Stomach smooth muscle (tissue), 2 donors: ENCODE results near the gene ZNF605.
"Not testable (repeated sequence)": the region's sequence is repeated elsewhere in the genome, so short reads cannot be mapped to it uniquely, and the experiment has no call there.

Source experiments
- H3K27ac ChIP-seq: one replicate; pipeline ENCODE4 v1.7.0; 2013; ENCODE audit warnings: mild to moderate bottlenecking, low read length, inconsistent platforms
- H3K27me3 ChIP-seq, 2 donors: one replicate each; pipeline ENCODE4 v1.7.0; 2013; ENCODE audit warnings: low read length in 2 of 2; ENCODE audit not compliant: insufficient read depth in 2 of 2, control insufficient read depth in 1 of 2
- H3K36me3 ChIP-seq, 2 donors: one replicate each; pipeline ENCODE4 v1.7.0; 2013; ENCODE audit warnings: low read length in 2 of 2; ENCODE audit not compliant: control insufficient read depth in 2 of 2, insufficient read depth in 2 of 2
- H3K4me1 ChIP-seq: one replicate; pipeline ENCODE4 v1.7.0; 2013; ENCODE audit warnings: low read length; ENCODE audit not compliant: control insufficient read depth, insufficient read depth
- H3K4me3 ChIP-seq, 2 donors: one replicate each; pipeline ENCODE4 v1.7.0; 2013; ENCODE audit warnings: low read length in 2 of 2
- H3K9ac ChIP-seq, 2 donors: one replicate each; pipeline ENCODE4 v1.7.0; 2013; ENCODE audit warnings: low read length in 2 of 2, mild to moderate bottlenecking in 1 of 2
- H3K9me3 ChIP-seq, 2 donors: one replicate each; pipeline ENCODE4 v1.7.0; 2013; ENCODE audit warnings: low read length in 2 of 2; ENCODE audit not compliant: control insufficient read depth in 2 of 2
- donor health status: healthy.
- donor health status: Pancreatic carcinoma.

The ZNF605 gene

GRCh38 chr12:132948146-132949066 lies 7.7 kb downstream of the ZNF605 start:
- Histone ChIP-seq H3K27me3 (no peaks in the 10 kb centered on the region), H3K36me3 (peaks cover 21 to 34% of the 10 kb centered on the region in 2 donors), H3K9ac (no peak overlapping the region), H3K27ac (no peak overlapping the region), H3K4me3 (no peak overlapping the region), H3K4me1 (no peaks in the 10 kb centered on the region), H3K9me3 (peaks cover 7 to 8% of the 10 kb centered on the region in 2 donors)

DNA sequence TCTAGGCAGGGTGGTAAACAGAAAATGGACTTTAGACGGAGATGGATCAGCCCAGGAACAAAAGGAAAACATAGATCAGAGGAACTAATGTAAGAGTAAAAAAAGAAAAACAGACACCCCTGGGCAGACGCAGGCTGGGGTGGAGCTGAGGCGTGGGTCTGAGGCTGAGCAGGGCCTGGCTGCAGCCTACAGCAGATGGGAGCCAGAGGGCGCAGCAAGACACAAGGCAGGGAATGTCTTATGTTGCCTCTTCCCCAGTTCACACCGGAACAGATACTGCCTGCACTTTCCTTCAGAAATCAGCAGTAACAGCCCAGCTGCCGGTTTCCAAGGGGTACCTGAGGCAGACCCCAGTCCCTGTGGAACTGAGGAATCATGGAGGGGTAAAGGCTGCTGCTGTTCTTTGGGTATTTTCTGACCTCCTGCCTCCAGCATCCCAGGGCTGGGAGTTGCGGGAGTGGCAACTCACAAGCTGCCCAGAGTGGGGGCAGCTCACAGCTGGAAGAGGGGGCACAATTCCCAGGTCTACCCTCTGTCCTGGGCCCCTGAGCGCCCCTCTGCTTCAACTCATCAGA lies 9.8 kb downstream of the ZNF605 start:
- Histone ChIP-seq H3K9ac (no peak overlapping the region), H3K9me3 (peaks cover 5 to 22% of the 10 kb centered on the region in 2 donors), H3K36me3 (peaks cover 35 to 50% of the 10 kb centered on the region in 2 donors), H3K27me3 (no peaks in the 10 kb centered on the region), H3K27ac (no peak overlapping the region), H3K4me3 (no peak overlapping the region), H3K4me1 (no peaks in the 10 kb centered on the region)

DNA sequence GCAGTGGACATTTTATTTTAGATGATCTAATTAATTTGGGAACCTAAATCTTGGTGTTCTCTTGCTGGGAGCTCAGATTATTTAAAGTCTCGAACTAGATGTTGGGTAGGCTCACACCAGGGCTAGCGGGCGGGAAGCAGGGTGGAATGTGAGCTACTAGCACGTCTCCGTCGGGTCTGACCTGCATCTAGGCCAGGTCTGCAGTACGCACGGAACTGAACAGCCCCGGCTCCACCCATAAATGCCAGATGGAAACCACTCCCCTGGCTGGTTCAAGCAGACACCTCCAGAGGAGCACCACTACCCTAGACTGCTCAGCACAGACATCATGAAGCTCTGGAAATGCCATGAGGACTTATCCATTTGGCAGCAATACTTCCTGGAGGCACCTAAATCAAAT lies 10.3 kb downstream of the ZNF605 start:
- Histone ChIP-seq H3K9ac (no peak overlapping the region), H3K4me3 (no peak overlapping the region), H3K4me1 (no peaks in the 10 kb centered on the region), H3K36me3 (peaks cover 39 to 52% of the 10 kb centered on the region in 2 donors), H3K9me3 (peaks cover 0 to 27% of the 10 kb centered on the region in 2 donors), H3K27ac (no peak overlapping the region), H3K27me3 (no peaks in the 10 kb centered on the region)

GRCh38 chr12:132942611-132943010 lies 13.5 kb downstream of the ZNF605 start:
- peaks cover 0 to 30% of the 10 kb centered on the region in 2 donors for H3K9me3 ChIP-seq
- H3K4me3 ChIP-seq, result no peak overlapping the region
- no peak overlapping the region for H3K9ac ChIP-seq
- H3K27ac ChIP-seq, result no peak overlapping the region
- no peaks in the 10 kb centered on the region for H3K27me3 ChIP-seq
- H3K4me1 ChIP-seq, result no peaks in the 10 kb centered on the region
- H3K36me3 ChIP-seq, result peaks cover 36 to 41% of the 10 kb centered on the region in 2 donors

GRCh38 chr12:132941336-132941954 lies 14.7 kb downstream of the ZNF605 start:
- H3K4me3 ChIP-seq, result peak overlapping the region in 1 of 2 donors; percentile 29
- peaks cover 0 to 30% of the 10 kb centered on the region in 2 donors for H3K9me3 ChIP-seq
- H3K27me3 ChIP-seq, result no peaks in the 10 kb centered on the region
- no peaks in the 10 kb centered on the region for H3K4me1 ChIP-seq
- no peak overlapping the region for H3K27ac ChIP-seq
- H3K9ac ChIP-seq, result no peak overlapping the region
- peaks cover 36 to 41% of the 10 kb centered on the region in 2 donors for H3K36me3 ChIP-seq

GRCh38 chr12:132940071-132940719 lies 15.9 kb downstream of the ZNF605 start:
- Histone ChIP-seq H3K36me3 (peaks cover 32 to 36% of the 10 kb centered on the region in 2 donors), H3K4me3 (no peak overlapping the region), H3K9ac (no peak overlapping the region), H3K27ac (no peak overlapping the region), H3K27me3 (no peaks in the 10 kb centered on the region), H3K9me3 (peaks cover 1 to 30% of the 10 kb centered on the region in 2 donors), H3K4me1 (no peaks in the 10 kb centered on the region)

GRCh38 chr12:132938807-132939206 lies 17.3 kb downstream of the ZNF605 start:
- H3K27me3 ChIP-seq, H3K9ac ChIP-seq, H3K4me3 ChIP-seq, H3K27ac ChIP-seq, H3K4me1 ChIP-seq: not testable (repeated sequence)
- Histone ChIP-seq H3K36me3 (peaks cover 21 to 23% of the 10 kb centered on the region in 2 donors), H3K9me3 (peaks cover 7 to 30% of the 10 kb centered on the region in 2 donors)

- no peak overlapping the region for H3K27ac ChIP-seq
- no peaks in the 10 kb centered on the region for H3K4me1 ChIP-seq
- H3K4me3 ChIP-seq, result no peak overlapping the region
- H3K36me3 ChIP-seq, result peaks cover 11 to 19% of the 10 kb centered on the region in 2 donors
- H3K9ac ChIP-seq, result no peak overlapping the region
- no peaks in the 10 kb centered on the region for H3K27me3 ChIP-seq
- H3K9me3 ChIP-seq, result peaks cover 12 to 21% of the 10 kb centered on the region in 2 donors
Observed at GRCh38 chr12:132937476-132937875, 18.6 kb downstream of the ZNF605 start.

- H3K4me1 ChIP-seq, H3K27ac ChIP-seq, H3K4me3 ChIP-seq, H3K27me3 ChIP-seq, H3K9ac ChIP-seq: not testable (repeated sequence)
- Histone ChIP-seq H3K9me3 (peaks cover 12 to 18% of the 10 kb centered on the region in 2 donors), H3K36me3 (peaks cover 10 to 15% of the 10 kb centered on the region in 2 donors)
Observed at GRCh38 chr12:132936921-132937320, 19.2 kb downstream of the ZNF605 start.

DNA sequence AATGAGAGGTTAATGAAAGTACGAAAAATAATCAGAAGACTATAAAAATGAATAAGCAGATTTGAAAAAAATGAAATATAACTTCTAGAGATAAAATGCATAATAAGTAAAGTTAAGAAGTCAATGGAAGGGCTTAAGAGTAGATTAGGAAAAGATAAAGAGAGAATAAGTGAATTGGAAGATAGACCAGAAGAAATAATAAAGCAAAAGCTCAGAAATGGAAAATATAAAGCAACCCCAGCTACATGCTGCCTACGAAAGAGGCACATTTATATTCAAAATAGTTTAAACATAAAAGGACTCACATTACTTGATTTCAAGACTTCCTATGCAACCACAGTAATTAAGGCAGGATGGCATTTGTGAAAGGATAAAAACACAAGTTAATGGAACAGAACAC lies 19.9 kb downstream of the ZNF605 start:
- peaks cover 4 to 12% of the 10 kb centered on the region in 2 donors for H3K36me3 ChIP-seq
- peaks cover 13 to 15% of the 10 kb centered on the region in 2 donors for H3K9me3 ChIP-seq
- H3K9ac ChIP-seq, result no peak overlapping the region
- no peaks in the 10 kb centered on the region for H3K27me3 ChIP-seq
- H3K27ac ChIP-seq, result no peak overlapping the region
- H3K4me3 ChIP-seq, result no peak overlapping the region
- no peaks in the 10 kb centered on the region for H3K4me1 ChIP-seq
